ENCODE results near the gene INF2. TPM values are rescaled to one million over a fixed set of nuclear protein-coding genes. Genes with fewer than 3 reads are reported as not detected.

Gene INF2
- total RNA-seq, 1 donor from 2014 or later = 126 TPM

DNA sequence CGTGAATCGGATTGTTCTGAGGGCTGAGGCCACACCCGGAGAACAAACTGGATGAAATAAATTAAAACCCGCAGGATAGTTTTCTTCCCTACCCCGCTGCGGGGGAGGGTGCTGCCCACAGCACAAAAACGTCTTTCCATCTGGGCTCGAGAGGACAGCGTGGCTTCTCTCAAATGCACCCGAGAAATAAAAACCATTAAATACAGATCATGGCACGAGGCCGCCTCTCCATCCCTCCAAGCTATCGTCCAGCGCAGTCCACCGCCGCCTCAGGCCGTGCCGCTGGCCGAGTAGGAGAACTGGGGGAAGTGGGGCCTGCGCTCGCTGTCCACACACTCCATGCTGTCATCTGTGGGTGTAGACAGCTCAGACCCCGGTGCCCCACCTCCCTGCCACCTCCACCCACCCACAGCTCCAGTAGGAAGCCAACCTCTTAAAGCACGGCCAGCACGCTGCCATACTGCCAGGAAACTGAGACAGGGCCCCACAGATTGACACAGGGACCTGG lies 80.7 kb downstream of the INF2 start:
- Histone ChIP-seq H3K27ac (ENCODE audit: low read depth, low read length) (no peak overlapping the region), H3K4me3 (ENCODE audit: insufficient read depth, low read depth, low read length) (no peak overlapping the region), H3K4me1 (ENCODE audit: insufficient read depth, low read length) (peaks cover 3% of the 10 kb centered on the region), H3K4me2 (ENCODE audit: low read length) (no peak overlapping the region), H3K9ac (ENCODE audit: low read length) (no peak overlapping the region), H3K79me2 (ENCODE audit: insufficient read depth, low read length) (no peaks in the 10 kb centered on the region), H3K36me3 (ENCODE audit: insufficient read depth, low read length) (peaks cover 4% of the 10 kb centered on the region), H3K27me3 (ENCODE audit: insufficient read depth, low read length) (no peaks in the 10 kb centered on the region), H4K20me1 (ENCODE audit: insufficient read depth, low read length) (peaks cover 26% of the 10 kb centered on the region), H3K9me3 (ENCODE audit: insufficient read depth, low read depth, low read length) (no peaks in the 10 kb centered on the region), H2AFZ (ENCODE audit: low read depth, low read length) (no peak overlapping the region)
- no peak for FAIRE-seq
- no peak for DNase-seq (ENCODE audit: low read depth)
- Mint-ChIP-seq H3K9me3 (ENCODE audit: unreplicated experiment) (no peaks in the 10 kb centered on the region), H3K27ac (ENCODE audit: unreplicated experiment) (no peak overlapping the region), H3K36me3 (ENCODE audit: low read depth, unreplicated experiment) (peaks cover 18% of the 10 kb centered on the region), H3K27me3 (ENCODE audit: low read depth, unreplicated experiment) (no peaks in the 10 kb centered on the region), H3K4me3 (ENCODE audit: unreplicated experiment) (no peak overlapping the region), H3K4me1 (ENCODE audit: low read depth, unreplicated experiment) (peaks cover 3% of the 10 kb centered on the region)
- TF ChIP-seq EZH2 (IDR thresholded peaks at IDR 0.05; ENCODE audit: insufficient read depth, low read length) = no peak
- TF ChIP-seq, protein P1, sequence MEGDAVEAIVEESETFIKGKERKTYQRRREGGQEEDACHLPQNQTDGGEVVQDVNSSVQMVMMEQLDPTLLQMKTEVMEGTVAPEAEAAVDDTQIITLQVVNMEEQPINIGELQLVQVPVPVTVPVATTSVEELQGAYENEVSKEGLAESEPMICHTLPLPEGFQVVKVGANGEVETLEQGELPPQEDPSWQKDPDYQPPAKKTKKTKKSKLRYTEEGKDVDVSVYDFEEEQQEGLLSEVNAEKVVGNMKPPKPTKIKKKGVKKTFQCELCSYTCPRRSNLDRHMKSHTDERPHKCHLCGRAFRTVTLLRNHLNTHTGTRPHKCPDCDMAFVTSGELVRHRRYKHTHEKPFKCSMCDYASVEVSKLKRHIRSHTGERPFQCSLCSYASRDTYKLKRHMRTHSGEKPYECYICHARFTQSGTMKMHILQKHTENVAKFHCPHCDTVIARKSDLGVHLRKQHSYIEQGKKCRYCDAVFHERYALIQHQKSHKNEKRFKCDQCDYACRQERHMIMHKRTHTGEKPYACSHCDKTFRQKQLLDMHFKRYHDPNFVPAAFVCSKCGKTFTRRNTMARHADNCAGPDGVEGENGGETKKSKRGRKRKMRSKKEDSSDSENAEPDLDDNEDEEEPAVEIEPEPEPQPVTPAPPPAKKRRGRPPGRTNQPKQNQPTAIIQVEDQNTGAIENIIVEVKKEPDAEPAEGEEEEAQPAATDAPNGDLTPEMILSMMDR (IDR thresholded peaks at IDR 0.05; ENCODE audit: insufficient read depth, low read depth, low read length) = no peak

DNA sequence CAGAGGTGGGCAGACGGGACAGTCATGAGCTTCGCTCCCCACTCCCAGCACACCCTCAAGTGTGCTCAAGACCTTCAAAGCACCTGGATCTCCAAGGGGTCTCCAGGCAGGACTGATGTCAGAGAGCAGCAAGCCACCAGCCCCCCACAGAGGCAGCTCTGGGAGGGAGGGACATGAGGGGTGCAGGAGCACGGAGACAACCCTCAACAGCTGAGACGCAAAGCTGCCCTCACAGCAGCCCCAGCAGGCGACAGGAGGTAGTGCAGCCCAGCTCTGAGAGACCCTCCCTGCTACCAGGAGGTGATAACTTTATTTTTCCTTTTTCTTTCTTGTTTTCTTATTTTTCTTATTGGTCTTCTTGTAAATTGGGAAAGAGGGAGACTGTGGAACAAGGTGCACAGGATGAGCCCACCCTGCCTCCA lies 81.4 kb downstream of the INF2 start:
- no peak overlapping the region for H2AFZ ChIP-seq (ENCODE audit: low read depth, low read length)
- Mint-ChIP-seq H3K36me3 (ENCODE audit: low read depth, unreplicated experiment) (peaks cover 18% of the 10 kb centered on the region), H3K27ac (ENCODE audit: unreplicated experiment) (no peak overlapping the region), H3K9me3 (ENCODE audit: unreplicated experiment) (no peaks in the 10 kb centered on the region), H3K27me3 (ENCODE audit: low read depth, unreplicated experiment) (no peaks in the 10 kb centered on the region), H3K4me3 (ENCODE audit: unreplicated experiment) (no peak overlapping the region), H3K4me1 (ENCODE audit: low read depth, unreplicated experiment) (peaks cover 3% of the 10 kb centered on the region)
- H3K4me1 ChIP-seq (ENCODE audit: insufficient read depth, low read length) = peaks cover 3% of the 10 kb centered on the region
- no peak overlapping the region for H3K27ac ChIP-seq (ENCODE audit: low read depth, low read length)
- TF ChIP-seq EZH2 (IDR thresholded peaks at IDR 0.05; ENCODE audit: insufficient read depth, low read length) = no peak
- TF ChIP-seq, protein P1 (IDR thresholded peaks at IDR 0.05; ENCODE audit: insufficient read depth, low read depth, low read length) = peak; percentile 56
- no peak overlapping the region for H3K4me3 ChIP-seq (ENCODE audit: insufficient read depth, low read depth, low read length)
- DNase-seq (ENCODE audit: low read depth) (no peak), FAIRE-seq (no peak)
- H3K27me3 ChIP-seq (ENCODE audit: insufficient read depth, low read length) = no peaks in the 10 kb centered on the region
- H4K20me1 ChIP-seq (ENCODE audit: insufficient read depth, low read length) = peaks cover 26% of the 10 kb centered on the region
- no peaks in the 10 kb centered on the region for H3K9me3 ChIP-seq (ENCODE audit: insufficient read depth, low read depth, low read length)
- no peak overlapping the region for H3K4me2 ChIP-seq (ENCODE audit: low read length)
- H3K9ac ChIP-seq (ENCODE audit: low read length) = no peak overlapping the region
- H3K79me2 ChIP-seq (ENCODE audit: insufficient read depth, low read length) = no peaks in the 10 kb centered on the region
- H3K36me3 ChIP-seq (ENCODE audit: insufficient read depth, low read length) = peaks cover 4% of the 10 kb centered on the region

DNA sequence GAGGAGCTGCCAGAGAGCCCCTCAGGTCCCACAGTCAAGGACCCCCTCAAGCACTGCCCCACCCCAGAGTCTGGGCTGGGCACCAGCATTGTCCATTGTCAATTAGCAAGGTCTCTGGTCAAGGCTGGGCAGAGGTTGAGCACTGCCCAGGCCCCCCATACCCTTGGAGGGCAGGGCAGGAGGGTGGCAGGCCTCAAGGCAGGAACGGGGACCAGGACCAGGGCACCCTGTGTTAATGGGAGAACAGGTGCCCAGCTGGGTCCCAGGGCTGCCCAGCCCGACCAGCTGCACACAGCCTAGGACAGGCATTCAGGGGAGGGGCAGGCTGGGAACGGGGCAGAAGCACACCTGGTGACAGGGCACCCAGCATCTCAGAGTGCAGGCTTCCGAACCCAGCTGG lies 82.0 kb downstream of the INF2 start:
- Histone ChIP-seq H3K4me1 (ENCODE audit: insufficient read depth, low read length) (peaks cover 3% of the 10 kb centered on the region), H3K27ac (ENCODE audit: low read depth, low read length) (no peak overlapping the region), H3K79me2 (ENCODE audit: insufficient read depth, low read length) (no peaks in the 10 kb centered on the region), H3K9ac (ENCODE audit: low read length) (no peak overlapping the region), H3K36me3 (ENCODE audit: insufficient read depth, low read length) (peaks cover 4% of the 10 kb centered on the region), H3K4me3 (ENCODE audit: insufficient read depth, low read depth, low read length) (no peak overlapping the region), H4K20me1 (ENCODE audit: insufficient read depth, low read length) (peaks cover 26% of the 10 kb centered on the region), H3K9me3 (ENCODE audit: insufficient read depth, low read depth, low read length) (no peaks in the 10 kb centered on the region), H3K4me2 (ENCODE audit: low read length) (no peak overlapping the region), H2AFZ (ENCODE audit: low read depth, low read length) (no peak overlapping the region), H3K27me3 (ENCODE audit: insufficient read depth, low read length) (no peaks in the 10 kb centered on the region)
- H3K4me3 Mint-ChIP-seq (ENCODE audit: unreplicated experiment) = no peak overlapping the region
- H3K36me3 Mint-ChIP-seq (ENCODE audit: low read depth, unreplicated experiment) = peaks cover 18% of the 10 kb centered on the region
- H3K9me3 Mint-ChIP-seq (ENCODE audit: unreplicated experiment) = no peaks in the 10 kb centered on the region
- no peak overlapping the region for H3K27ac Mint-ChIP-seq (ENCODE audit: unreplicated experiment)
- DNase-seq (ENCODE audit: low read depth) = no peak
- TF ChIP-seq, protein P1 (IDR thresholded peaks at IDR 0.05; ENCODE audit: insufficient read depth, low read depth, low read length) = no peak
- no peak for TF ChIP-seq EZH2 (IDR thresholded peaks at IDR 0.05; ENCODE audit: insufficient read depth, low read length)
- FAIRE-seq = no peak
- H3K4me1 Mint-ChIP-seq (ENCODE audit: low read depth, unreplicated experiment) = peaks cover 3% of the 10 kb centered on the region
- no peaks in the 10 kb centered on the region for H3K27me3 Mint-ChIP-seq (ENCODE audit: low read depth, unreplicated experiment)
